ENCODE data around the gene MACROD2. TPM values are rescaled to one million over a fixed set of nuclear protein-coding genes. Genes with fewer than 3 reads are reported as not detected.

The MACROD2 gene
- total and polyA plus RNA-seq, 2 experiments from 2014 or later = 2.8 to 4.3 TPM

GRCh38 chr20:15143478-15143877 is 1148.2 kb downstream of the MACROD2 start:
- no peak for DNase-seq (ENCODE audit: low spot score)
- no peak overlapping the region for H3K4me3 Mint-ChIP-seq

More at GRCh38 chr20:15143478-15143877, 1148.2 kb downstream of the MACROD2 start:
- H3K36me3 ChIP-seq (ENCODE audit: insufficient read depth) = no peaks in the 10 kb centered on the region
- H3K4me1 Mint-ChIP-seq = peaks cover 11% of the 10 kb centered on the region; the same call in 2 of the 3 replicates
- H3K4me2 ChIP-seq = no peak overlapping the region
- TF ChIP-seq ZNF462 (CRISPR knock-in tag; IDR thresholded peaks at IDR 0.05) (no peak), JUNB (IDR thresholded peaks at IDR 0.05; ENCODE audit: unreplicated experiment) (no peak), NANOG (IDR thresholded peaks at IDR 0.05; ENCODE audit: borderline replicate concordance) (no peak), EZH2 (IDR thresholded peaks at IDR 0.05; ENCODE audit: low read depth, unreplicated experiment) (no peak), POLR2AphosphoS5 (IDR thresholded peaks at IDR 0.05; ENCODE audit: low read depth) (no peak), ETS1 (IDR thresholded peaks at IDR 0.05) (no peak), REST (IDR thresholded peaks at IDR 0.05; ENCODE audit: unreplicated experiment) (no peak), CTCF (conservative IDR thresholded peaks at IDR 0.05; ENCODE audit: low read depth in 2 of 2) (no peak), CREB1 (CRISPR knock-in tag; IDR thresholded peaks at IDR 0.05; ENCODE audit: low read depth) (no peak), ZNF331 (CRISPR knock-in tag; IDR thresholded peaks at IDR 0.05; ENCODE audit: low read depth) (no peak), STAT1 (IDR thresholded peaks at IDR 0.05; ENCODE audit: unreplicated experiment) (no peak), EZH2phosphoT487 (IDR thresholded peaks at IDR 0.05; ENCODE audit: unreplicated experiment) (no peak), ZNF114 (CRISPR knock-in tag; IDR thresholded peaks at IDR 0.05) (no peak)
- no peak overlapping the region for H2AFZ ChIP-seq
- H3K27ac ChIP-seq (ENCODE audit: low read depth) = no peak overlapping the region
- ATAC-seq = no peak
- H3K4me3 ChIP-seq = no peak overlapping the region
- no peak overlapping the region for H3K27ac Mint-ChIP-seq
- H3K9me2 ChIP-seq (ENCODE audit: insufficient read depth) = no peaks in the 10 kb centered on the region
- peaks cover 8% of the 10 kb centered on the region; the same call in 1 of the 2 replicates for H3K4me1 ChIP-seq (ENCODE audit: insufficient read depth)
- H3F3A ChIP-seq (replicated peaks; ENCODE audit: low read depth) = no peaks in the 10 kb centered on the region
- H3K79me2 ChIP-seq (replicated peaks; ENCODE audit: insufficient read depth) = no peaks in the 10 kb centered on the region
- no peaks in the 10 kb centered on the region for H3K27me3 ChIP-seq (ENCODE audit: insufficient read depth)
- no peaks in the 10 kb centered on the region for H3K36me3 Mint-ChIP-seq (ENCODE audit: low read depth)
- H3K27me3 Mint-ChIP-seq (ENCODE audit: insufficient read depth, low read depth, poor library complexity) = peaks cover 4% of the 10 kb centered on the region
- 0 out of 3 replicates have a peak, but pooled peaks cover 2% of the 10 kb centered on the region for H3K9me3 Mint-ChIP-seq
- H4K20me1 ChIP-seq (replicated peaks; ENCODE audit: insufficient read depth) = no peaks in the 10 kb centered on the region

All from GM23338 (cell line).